Epidermal melanocyte (primary cell): ENCODE measurements around the gene RAE1.
A peak's percentile ranks its signal among the peaks of the same experiment; 100 is the strongest.

Experiments
- DNase-seq: peaks from one replicate; pipeline ENCODE4 v3.0.0; 2011; ENCODE audit warnings: low spot score; ENCODE audit not compliant: insufficient read length

Gene RAE1, protein sequence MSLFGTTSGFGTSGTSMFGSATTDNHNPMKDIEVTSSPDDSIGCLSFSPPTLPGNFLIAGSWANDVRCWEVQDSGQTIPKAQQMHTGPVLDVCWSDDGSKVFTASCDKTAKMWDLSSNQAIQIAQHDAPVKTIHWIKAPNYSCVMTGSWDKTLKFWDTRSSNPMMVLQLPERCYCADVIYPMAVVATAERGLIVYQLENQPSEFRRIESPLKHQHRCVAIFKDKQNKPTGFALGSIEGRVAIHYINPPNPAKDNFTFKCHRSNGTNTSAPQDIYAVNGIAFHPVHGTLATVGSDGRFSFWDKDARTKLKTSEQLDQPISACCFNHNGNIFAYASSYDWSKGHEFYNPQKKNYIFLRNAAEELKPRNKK

DNA sequence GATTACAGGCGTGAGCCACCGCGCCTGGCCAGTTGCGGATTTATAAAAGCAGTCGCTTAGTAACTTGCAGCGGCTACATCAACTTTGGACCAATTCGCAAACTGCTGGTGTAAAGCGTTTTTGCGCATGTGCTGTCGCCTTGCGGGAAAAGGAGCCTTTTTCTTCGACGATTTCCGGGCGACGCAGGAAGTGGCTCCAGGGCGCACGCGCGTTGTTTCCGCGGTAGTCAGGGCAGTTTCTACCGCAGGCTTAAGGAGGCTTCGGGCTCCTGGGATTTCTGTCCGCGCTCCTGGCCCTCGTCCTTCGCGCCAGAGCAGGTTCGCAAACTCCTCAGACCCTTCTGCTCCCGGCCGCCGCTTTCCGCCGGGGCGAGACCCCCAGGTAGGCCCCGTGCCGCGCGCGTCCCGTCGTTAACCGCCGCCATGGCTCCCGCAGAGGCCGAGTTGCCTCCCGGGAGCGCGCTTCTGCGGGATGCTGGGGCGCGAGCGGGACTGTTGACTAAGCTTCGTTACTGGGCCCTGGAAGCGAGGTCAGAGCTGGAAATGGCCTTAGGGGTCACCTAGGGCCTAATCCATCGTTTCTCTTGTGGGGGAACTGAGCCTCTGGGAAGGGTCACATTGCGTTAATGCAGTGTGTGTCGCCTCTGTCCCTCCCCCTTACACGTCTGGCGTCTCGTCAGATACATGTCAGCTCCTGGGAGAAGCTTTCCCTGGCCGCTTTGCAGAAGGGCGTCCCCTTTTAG, at the start of gene RAE1:
Gene RAE1 (plus strand): TSS at position 214 of the 742 bp plus-strand sequence. CDS start 2,784 bp downstream, outside the sequence.
- DNase-seq, result peak; percentile 60

DNA sequence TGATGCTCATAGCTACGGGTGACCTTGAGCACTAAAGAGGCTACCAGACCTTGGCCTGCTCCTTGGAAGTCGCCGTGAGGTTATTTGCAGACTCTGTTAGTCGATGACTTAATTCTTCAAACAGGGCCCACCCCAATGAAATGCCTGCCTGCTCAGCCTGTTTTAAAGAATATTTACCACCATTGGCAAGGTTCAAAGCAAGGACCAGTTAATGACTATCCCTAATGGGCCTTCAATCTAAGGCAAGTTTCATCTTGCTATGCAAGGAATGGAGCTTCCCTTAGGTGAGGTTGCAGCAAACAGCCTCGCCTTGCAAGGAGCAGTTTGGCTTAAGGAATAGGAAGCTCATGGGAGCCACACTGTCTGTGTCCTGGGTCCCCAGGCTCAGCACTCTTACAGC, 44.3 kb upstream of the RAE1 start:
- DNase-seq, result no peak

DNA sequence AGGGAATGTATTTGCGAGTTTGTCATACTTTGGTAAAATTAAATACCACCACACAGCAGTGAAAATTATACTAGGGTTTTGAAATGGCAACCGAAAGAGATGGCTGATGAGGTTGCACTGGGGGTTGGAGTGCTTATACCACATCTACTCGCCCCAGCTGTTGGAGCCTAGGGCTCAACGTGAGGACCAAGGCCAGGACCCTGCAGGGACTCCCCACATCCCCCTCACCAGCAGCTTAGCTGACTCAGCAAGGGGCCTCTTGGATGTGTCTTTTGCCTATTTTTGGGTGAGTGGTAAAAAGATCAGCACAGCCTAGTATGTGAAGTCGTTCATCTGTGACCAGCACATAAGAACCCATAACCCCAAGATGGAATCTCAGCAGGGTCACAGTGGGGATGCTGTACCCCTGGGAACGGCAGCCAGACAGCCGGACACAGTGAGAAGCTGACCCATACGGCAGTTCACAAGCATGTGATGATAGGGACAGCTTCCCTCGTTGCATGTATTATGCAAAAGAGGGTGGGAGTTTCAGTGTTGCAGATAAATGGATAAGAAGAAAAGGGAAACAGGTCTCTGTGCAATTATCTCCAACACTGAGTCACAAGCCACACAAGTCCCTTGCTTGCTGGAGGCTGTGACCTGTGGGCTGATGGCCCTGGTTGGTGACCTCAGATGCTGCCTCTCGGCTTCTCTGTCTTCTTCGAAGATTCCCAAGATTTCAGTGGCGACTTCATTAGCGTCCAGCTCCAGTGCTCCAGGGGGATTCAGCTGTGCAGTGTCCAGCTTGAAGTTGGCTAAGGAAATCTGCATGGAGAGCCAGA, 42.4 kb upstream of the RAE1 start:
- DNase-seq, result no peak

DNA sequence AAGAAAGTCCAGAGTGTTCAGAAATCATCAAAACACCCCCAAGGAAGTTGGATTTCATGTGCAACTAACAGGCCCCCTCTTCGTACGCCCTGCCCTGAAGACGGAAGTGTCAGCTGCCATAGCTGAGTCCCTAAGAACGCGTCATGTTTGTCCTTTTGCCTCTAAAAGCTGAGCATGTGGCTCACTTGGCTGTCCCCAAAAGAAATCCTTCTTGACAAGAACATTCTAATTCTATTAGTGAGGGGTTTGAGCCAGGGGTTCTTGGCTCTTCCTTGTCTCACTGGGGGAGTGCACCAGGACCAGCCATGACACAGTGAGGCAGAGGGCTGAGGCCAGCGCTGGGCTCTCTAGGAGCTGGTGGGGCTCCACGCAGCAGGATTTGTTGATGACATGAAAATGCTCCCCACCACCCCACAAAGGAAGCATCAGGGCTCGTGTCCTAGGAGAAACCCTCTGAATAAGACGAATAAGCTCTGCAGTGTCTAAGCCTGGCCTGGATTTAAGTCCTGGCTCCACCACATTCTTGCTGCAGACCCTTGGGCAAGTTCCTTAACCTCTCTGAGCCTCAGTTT, 41.4 kb upstream of the RAE1 start:
- DNase-seq, result no peak

DNA sequence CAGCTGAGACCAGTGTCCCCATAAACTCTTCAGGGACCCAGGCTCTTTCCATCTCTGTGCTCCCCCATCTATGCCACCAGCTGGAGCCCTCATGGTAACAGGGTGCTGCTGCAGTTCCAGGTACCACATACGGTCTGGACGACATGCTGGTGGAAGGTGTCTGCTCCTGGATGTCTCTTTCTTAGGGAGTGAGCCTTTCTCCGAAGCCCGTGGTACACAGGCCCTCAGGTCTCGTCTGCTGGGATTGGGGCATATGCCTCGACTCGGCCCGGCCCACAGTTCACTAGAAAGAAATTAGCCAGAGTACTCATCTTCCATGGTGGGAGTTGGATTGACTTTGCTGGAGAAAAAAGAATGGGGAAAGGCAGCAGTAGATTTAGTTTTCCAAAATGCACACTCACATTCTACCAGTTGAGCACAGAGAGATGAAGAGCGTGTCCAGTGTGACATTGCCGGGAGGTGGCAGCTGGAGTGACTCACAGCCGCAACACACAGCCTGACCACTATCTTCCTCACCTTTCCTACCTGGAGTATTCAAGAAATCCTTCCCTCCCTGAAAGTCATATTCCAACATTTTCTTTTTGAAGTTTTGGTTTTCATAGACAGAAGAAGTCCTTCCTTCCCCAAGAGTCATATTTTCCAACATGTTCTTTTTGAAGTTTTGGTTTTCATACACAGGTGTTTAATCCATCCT, 40.1 kb upstream of the RAE1 start:
- DNase-seq, result no peak

DNA sequence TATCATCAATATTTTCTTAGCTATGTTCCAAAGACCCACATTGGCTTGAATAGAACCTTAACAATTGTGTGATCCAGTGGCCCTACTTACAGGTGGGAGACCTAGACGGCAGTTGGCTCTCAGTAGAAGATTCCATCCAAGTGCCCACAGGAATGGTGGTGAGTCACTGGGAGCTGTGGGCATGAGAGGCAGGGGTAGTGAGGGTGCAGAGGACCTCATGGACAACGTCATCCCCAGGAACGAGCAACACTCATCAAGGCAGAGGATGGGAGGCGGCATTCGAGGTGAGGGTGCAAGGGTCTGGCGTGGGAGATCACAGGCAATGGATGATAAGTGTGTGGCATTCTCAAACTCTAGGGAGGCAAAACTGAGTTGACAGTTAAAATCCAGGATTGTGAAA, 38.9 kb upstream of the RAE1 start:
- no peak for DNase-seq

DNA sequence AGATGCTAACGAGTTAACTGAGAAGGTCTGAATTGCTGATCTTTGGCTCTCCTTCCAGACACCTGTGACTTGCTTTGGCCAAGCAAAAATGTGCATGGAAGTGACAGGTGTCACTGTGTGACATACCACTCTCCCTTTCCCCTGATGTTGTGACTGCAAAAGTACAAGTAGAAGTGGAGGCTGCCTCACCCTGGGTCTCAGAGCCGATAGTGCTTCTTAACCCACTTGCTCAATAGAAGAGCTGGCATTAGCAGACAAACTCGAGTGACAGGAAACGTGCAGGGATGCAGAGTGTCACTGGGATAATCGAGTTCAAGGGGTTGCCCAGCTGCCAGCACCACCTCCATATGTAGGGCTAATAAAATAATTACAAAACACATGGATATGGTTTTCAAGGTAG, 37.8 kb upstream of the RAE1 start:
- DNase-seq, result no peak

DNA sequence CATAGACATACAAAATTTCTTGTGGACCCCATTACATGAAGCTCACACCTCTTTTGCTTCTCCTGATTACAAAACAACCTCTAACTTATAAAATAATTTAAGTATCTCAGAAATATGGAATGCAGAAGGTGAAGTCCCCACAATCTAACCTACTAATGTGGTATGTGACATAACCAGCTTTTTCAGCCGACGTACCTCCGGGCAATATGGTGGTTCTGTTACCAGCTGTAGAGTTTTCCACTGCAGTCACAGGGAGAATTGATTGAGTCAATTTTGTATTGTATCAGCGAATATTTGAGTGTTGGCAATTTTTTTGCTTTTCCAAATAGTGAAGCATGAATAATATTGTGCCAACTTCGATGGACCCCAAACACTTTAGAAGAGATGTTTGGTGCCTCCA, 37.1 kb upstream of the RAE1 start:
- no peak for DNase-seq

DNA sequence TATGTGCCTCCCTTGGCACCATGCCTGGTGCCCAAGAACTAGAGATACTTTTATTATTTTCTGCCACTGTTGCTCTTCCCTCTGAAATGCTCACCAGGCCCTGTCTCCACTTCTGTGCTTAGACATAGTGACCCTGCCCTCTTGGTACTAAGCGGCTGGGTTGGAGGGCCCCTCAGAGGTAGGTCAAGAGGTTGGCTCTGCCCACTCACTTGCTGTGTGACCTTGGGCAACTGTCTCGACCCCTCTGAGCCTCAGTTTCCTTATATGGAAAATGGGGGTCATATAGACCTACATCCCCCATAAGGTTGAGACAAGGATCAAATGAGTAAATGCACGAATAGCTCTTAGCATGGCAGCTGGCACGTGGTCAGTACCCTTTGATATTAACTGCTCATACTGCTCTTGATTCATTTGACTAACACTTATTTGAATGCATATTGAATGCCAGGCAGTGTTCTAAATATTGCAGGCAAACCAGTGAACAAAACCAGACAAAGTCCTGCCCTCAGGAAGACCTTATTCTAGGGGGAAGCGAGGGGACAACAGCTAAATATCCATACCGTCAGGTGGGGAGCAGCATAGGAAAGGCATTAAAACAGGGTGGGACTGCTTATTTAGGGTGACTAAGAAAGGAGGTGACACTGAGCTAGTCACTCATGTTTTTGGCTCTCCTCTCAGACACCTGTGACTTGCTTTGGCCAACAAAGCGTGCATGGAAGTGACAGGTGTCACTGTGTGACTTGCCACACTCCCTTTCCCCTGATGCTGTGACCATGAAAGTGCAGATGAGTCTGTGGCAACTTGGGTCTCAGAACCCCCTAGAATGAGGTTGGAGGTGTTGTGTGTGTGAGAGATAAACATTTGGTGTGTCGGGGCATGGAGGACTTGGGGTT, 35.7 kb upstream of the RAE1 start:
- no peak for DNase-seq

DNA sequence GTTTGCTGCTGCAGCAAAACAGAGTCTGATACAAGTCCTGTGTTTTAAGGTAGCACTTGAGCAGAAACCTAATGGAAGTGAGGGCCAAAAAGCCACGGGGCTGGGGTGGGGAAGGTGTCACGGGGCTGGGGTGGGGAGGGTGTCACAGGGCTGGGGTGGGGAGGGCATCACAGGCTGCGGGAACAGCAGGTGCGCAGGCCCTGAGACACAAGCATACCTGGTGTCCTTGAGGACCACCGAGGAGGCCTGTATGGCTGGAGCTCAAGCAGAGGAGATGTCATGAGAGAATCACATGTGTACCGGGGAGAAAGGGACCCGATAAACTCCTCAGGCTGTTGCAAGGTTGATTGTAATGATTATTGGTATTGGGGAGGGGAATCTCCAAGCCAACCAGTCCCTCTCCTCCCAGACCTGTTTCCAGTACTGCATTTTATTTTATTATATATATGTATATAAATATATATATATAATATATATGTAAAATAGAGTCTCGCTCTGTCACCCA, 35.0 kb upstream of the RAE1 start:
- no peak for DNase-seq

DNA sequence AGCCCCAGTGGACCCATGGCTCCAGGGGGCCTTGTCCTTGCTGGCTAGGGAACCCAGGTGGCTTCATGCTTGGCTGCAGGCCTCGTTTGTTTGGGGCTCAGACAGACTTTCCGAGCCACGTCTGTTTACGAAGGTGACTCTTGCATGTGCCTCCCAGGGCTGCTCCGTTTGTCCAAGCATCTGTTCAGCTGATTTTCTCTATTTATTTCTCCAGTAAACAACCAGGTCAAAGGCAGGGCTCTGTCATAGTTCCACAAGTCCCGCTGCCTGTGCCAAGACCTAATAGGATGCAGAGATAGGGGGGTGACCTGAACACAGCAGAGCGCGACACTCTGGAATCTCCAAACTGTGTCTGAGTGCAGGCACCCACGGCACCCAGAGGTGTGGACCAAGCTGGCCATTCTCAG, 34.3 kb upstream of the RAE1 start:
- DNase-seq, result no peak

DNA sequence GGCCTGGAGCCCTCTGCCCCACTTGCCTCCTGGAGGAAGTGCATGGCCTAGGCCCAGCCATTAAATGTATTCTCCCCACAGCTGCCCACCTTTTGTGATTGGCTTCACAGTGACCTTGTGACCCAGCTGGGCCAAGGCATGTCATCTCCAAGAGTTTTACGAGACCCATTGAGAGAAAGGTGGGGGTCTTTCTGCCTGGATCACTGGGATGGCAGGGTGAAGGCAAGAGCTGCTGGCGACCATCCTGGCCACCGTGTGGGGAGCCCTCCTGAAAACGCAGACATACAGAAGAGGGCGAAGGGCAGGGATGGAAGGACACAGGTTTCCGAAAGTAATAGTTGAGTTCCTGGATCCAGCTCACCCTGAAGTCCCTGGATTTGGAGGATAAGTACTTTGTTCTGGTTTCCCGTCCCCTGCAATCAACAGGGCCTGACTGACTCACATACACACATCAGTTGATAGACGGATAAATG, 33.7 kb upstream of the RAE1 start:
- DNase-seq, result no peak

DNA sequence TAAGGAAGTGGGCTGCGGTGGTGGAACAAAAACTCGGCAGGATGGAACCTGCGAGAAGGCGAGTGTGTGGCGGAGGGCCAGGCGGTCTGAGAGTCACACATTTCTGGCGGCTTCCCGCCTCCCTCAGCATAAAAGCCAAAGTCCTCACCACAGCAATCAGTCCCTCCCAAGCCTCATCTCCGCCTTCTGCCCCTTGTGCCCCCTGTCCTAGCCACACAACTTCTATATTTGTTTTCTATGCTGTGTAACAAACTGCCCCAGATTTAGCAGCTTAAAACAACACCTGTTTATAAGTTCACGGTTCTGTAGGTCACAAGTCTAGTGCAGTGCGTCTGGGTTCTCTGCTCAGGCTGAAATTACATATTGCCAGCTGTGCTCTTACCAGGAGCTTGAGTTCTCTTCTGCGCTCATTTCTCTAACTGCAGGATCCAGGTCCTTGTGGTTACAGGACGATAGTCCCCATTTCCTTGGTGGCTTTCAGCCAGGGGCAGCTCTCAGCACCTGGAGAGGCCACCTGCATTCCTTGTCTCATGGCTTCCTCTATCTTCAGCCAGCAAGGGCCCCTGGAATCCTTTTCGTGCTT, 33.2 kb upstream of the RAE1 start:
- no peak for DNase-seq

DNA sequence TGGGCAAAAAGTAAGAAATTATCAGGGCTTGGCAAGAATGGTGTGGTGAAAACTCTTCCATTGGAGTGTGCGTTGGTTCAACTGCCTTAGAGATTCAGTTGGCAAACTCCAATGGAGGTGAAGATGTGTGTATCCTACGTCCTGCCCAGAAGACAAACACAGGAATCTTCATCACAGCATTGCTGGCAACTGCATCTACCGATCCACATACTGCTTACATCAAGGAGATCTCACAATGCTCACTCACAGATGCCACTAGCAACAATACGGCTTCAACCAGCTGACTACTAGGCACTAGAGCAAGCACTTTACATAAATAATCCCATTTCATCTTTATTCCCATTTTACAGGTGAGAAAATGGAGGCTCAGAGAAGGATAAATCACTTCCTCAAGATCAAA, 31.5 kb upstream of the RAE1 start:
- no peak for DNase-seq

DNA sequence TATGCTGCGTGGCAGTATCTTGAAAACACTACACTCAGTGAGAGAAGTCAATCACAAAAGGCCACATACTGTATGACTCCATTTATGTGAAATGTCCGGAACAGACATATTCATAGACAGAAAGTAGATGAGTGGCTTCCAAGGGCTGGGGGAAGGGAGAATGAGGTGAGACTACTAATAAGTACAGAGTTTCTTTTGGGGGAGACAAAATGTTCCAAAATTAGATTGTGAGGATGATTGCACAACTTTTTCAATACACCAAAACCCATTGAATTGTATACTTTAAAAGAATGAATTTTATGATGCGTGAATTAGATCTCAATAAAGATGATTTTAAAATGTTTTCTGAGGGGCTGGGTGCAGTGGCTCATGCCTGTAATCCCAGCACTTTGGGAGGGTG, 30.7 kb upstream of the RAE1 start:
- DNase-seq, result no peak

DNA sequence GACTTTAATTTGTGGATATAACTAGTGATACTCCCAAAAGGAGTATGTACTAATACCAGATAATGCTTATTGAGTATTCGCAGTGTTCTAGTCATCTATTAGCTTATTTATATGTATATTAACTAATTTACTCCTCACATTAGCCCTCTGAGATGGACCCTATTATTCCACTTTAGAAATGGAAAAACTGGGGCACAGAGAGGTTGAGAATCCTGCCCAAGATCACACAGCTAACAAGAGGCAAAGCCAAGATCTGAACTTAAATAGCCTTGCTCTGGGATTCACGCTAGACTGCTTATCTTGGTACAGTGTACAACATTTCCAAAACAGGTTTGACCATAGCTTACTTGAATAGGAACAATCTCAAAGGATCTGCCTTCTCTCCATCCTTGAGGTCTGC, 29.9 kb upstream of the RAE1 start:
- no peak for DNase-seq

DNA sequence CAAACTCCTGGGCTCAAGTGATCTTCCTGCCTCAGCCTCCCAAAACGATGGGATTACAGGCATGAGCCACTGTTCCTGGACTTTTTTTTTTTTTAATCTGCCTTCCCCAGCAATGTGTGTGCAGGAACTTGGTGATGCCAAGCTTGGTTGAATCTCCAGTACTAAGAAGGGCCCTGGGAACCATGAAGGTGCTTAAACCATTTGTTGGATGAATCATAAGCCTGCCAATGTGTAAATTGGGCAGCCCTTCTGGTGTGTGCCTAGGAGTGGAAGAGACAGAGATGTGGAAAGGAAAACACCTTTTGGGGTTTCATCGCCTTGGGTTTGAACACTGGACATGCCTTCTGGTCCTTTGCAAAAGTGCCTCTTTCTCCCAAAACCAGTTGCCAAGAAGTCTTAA, 28.6 kb upstream of the RAE1 start:
- no peak for DNase-seq

DNA sequence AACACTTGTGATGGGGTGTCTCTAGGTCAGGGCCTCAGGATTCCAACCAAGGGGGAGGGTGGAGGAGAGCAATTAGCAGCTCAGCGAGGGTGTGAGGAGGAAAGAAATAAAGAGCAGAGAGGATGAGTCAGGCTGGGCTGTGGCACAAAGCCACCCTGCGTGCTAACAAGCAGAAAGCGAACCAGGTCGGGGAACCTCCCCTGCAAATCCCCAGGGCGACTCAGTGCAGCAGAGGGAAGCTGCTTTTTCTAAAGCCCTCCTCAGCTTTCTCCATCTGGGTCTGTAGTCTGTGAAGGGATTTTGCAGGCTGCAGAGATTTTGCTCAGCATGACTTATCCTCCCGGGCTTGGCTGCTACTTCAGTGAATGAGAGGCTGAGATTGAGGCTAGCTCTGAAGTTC, 28.0 kb upstream of the RAE1 start:
- DNase-seq, result no peak

DNA sequence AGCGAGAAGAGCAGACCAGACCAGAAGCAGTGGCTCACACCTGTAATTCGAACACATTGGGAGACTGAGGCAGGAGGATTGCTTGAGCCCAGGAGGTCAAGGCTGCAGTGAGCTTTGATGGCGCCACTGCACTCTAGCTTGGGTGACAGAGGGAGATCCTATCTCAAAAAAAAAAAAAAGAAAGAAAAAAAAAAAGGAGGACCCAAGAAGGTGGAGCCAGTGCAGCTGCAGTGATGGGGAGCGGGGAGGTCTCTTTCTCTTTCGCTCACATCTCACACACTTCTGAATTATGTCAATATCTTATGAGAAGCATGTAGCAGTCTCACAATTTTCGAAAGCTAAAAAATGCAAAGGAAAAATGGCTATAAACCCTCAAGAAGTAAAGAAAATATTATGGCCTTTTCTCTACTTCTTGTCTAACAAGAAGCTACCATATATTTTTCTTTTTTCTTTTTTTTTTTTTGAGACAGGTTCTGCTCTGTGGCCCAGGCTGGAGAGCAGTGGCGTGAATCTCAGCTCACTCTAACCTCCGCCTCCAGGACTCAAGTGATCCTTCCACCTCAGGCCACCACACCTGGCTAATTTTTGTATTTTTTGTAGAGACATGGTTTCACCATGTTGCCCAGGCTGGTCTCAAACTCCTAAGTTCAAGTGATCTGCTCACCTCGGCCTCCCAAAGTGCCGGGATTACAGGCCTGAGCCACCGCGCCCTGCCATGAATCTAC, 25.3 kb upstream of the RAE1 start:
- DNase-seq, result no peak
